Activated T-helper 2 cell treated with anti-CD3 and anti-CD28 coated beads, Interferon-gamma antibody, Interleukin-2, Interleukin-4, amounts not matched to agents 10 μg/mL and 5 μg/mL and 100 μg/mL, durations not matched to agents 14 hours and 24 hours and 36 hours (primary cell): Measurements from ENCODE around the gene ABCC3. TPM values are rescaled to one million over a fixed set of nuclear protein-coding genes. Genes with fewer than 3 reads are reported as not detected.

Experiments
- DNase-seq: peaks from one replicate; pipeline ENCODE4 v3.0.0; 2021; ENCODE audit warnings: low spot score
- H3K27ac Mint-ChIP-seq: one replicate; pipeline ENCODE4 v1.8.0; 2021; ENCODE audit warnings: mixed read lengths
- H3K27me3 Mint-ChIP-seq: one replicate; pipeline ENCODE4 v1.8.0; 2021; ENCODE audit warnings: low read depth, mixed read lengths
- H3K36me3 Mint-ChIP-seq: one replicate; pipeline ENCODE4 v1.8.0; 2021; ENCODE audit warnings: low read depth, mixed read lengths
- H3K4me1 Mint-ChIP-seq: one replicate; pipeline ENCODE4 v1.8.0; 2021; ENCODE audit warnings: low read depth, mixed read lengths
- H3K4me3 Mint-ChIP-seq: one replicate; pipeline ENCODE4 v1.8.0; 2021; ENCODE audit warnings: low read depth, mild to moderate bottlenecking, moderate library complexity, mixed read lengths
- H3K9me3 Mint-ChIP-seq: one replicate; pipeline ENCODE4 v1.8.0; 2021; ENCODE audit warnings: mixed read lengths
- intact Hi-C: fragments of 100-400 bp; cut with micrococcal nuclease; formaldehyde crosslinking; loops from one replicate; pipeline ENCODE4 v1.15.1; 2023
- total RNA-seq: library from RNA; stranded (reverse); gene quantifications from 2 replicates; pipeline ENCODE4 v1.2.3, GENCODE V29; 2022

Gene ABCC3
- total RNA-seq, 1 donor from 2014 or later, result not detected

DNA sequence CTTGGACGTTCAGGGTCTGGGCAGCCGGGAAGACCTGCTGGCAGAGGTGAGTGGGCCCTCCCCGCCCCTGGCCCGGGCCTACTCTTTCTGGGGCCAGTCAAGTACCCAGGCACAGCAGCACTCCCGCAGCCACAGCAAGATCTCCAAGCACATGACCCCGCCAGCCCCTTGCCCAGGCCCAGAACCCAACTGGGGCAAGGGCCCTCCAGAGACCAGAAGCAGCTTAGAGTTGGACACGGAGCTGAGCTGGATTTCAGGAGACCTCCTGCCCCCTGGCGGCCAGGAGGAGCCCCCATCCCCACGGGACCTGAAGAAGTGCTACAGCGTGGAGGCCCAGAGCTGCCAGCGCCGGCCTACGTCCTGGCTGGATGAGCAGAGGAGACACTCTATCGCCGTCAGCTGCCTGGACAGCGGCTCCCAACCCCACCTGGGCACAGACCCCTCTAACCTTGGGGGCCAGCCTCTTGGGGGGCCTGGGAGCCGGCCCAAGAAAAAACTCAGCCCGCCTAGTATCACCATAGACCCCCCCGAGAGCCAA lies 8.6 kb upstream of the ABCC3 start:
- intact Hi-C loops, result loop anchor here (1.0 to 5.0 kb wide), 2 partner anchors 79 to 144 kb away; partner anchors contain the start of gene SPATA20
- H3K27ac Mint-ChIP-seq, result no peak overlapping the region
- H3K9me3 Mint-ChIP-seq, result no peaks in the 10 kb centered on the region
- H3K4me1 Mint-ChIP-seq, result peaks cover 4% of the 10 kb centered on the region
- H3K36me3 Mint-ChIP-seq, result no peaks in the 10 kb centered on the region
- peak; percentile 40 for DNase-seq
- no peak overlapping the region for H3K4me3 Mint-ChIP-seq
- H3K27me3 Mint-ChIP-seq, result peaks cover 32% of the 10 kb centered on the region

GRCh38 chr17:50627036-50627781 lies 7.5 kb upstream of the ABCC3 start:
- Mint-ChIP-seq H3K27me3 (peaks cover 34% of the 10 kb centered on the region), H3K9me3 (no peaks in the 10 kb centered on the region), H3K36me3 (no peaks in the 10 kb centered on the region), H3K27ac (no peak overlapping the region), H3K4me3 (no peak overlapping the region), H3K4me1 (peaks cover 4% of the 10 kb centered on the region)
- intact Hi-C loops, result loop anchor here (5.0 kb wide), 1 partner anchor 145 kb away; no protein-coding TSS in a partner anchor
- DNase-seq, result no peak

GRCh38 chr17:50627782-50628601 lies 6.7 kb upstream of the ABCC3 start:
- no peaks in the 10 kb centered on the region for H3K9me3 Mint-ChIP-seq
- H3K36me3 Mint-ChIP-seq, result no peaks in the 10 kb centered on the region
- H3K4me3 Mint-ChIP-seq, result no peak overlapping the region
- no peak for DNase-seq
- intact Hi-C loops, result loop anchor here (5.0 kb wide), 1 partner anchor 146 kb away; no protein-coding TSS in a partner anchor
- H3K27ac Mint-ChIP-seq, result no peak overlapping the region
- peaks cover 4% of the 10 kb centered on the region for H3K4me1 Mint-ChIP-seq
- H3K27me3 Mint-ChIP-seq, result peaks cover 39% of the 10 kb centered on the region

- Mint-ChIP-seq H3K27me3 (peaks cover 54% of the 10 kb centered on the region), H3K27ac (no peak overlapping the region), H3K9me3 (no peaks in the 10 kb centered on the region), H3K4me3 (no peak overlapping the region), H3K4me1 (peaks cover 4% of the 10 kb centered on the region), H3K36me3 (no peaks in the 10 kb centered on the region)
- intact Hi-C loops, result loop anchor here (5.0 kb wide), 2 partner anchors 67 to 148 kb away; no protein-coding TSS in a partner anchor
- no peak for DNase-seq
Observed at GRCh38 chr17:50629902-50630301, 4.8 kb upstream of the ABCC3 start.

DNA sequence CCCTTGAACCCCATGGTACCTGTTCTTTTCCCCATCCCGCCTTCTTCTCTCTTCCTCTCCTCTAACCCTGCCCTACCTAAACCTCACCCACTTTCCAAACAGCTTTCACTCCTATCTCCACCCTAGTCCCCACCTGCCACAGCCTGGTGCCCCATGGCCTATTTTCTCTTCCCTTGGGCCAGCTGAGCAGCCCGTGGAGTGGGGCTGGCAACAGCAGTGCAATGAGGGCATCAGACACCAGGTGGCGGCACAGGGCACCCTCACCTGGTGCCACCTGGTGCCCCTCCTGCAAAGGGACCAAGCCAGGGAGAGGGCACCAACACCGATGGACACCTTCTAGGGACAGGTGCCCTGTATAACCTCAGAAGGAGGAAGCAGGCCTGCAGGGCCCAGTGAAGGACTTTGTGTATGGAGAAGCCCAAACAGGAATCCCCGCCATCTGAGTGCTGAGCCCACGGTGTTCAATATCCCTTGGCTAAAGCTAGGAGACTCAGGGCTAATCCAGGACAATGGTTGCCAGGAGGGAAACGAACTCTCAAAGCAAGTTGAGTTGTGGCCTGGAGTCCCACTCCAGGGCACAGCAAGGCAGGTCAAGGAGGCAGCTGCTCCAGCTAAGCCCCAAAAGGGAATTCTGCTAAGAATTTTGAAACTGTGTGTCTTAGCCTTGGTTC lies 4.0 kb upstream of the ABCC3 start:
- intact Hi-C loops, result loop anchor here (5.0 kb wide), 1 partner anchor 67 kb away; no protein-coding TSS in a partner anchor
- no peak overlapping the region for H3K27ac Mint-ChIP-seq
- H3K36me3 Mint-ChIP-seq, result no peaks in the 10 kb centered on the region
- H3K4me3 Mint-ChIP-seq, result no peak overlapping the region
- peaks cover 55% of the 10 kb centered on the region for H3K27me3 Mint-ChIP-seq
- no peaks in the 10 kb centered on the region for H3K9me3 Mint-ChIP-seq
- H3K4me1 Mint-ChIP-seq, result peaks cover 4% of the 10 kb centered on the region
- peak; percentile 39 for DNase-seq

DNA sequence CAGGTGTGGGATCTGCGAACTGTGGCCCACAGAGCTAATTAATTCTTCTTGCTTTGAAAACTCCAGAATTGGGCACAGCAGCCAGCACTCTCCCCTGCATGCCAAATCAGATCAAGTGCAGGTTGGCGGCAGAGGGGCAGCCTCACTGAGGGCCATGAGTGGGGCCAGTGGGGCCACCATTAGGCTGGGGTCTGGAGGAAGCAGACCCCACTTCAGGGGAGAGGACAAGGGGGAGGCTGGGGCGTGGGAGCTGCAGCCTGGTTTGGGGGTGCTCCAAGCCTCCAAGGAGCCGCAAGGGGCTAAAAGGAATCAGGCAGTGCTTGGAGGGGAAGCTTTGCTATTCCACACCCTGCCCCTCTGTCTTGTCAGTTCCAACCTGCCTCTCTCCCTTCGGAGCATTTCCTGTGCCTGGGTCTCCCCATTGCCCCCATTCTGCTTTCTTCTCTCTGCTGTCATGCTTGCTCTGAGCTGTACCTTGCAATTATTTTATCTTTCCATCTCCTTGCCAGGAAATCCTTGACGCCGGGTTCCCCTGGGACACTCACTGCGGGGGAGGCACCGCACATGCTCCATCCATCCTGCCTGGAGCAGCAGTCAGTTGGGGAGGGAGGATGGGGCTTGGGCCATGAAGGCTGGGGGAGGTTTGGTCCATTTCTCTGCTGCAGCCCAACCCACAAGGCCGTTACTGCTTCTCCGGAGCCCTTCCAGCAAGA lies 3.3 kb upstream of the ABCC3 start:
- Mint-ChIP-seq H3K27ac (no peak overlapping the region), H3K27me3 (peaks cover 60% of the 10 kb centered on the region), H3K36me3 (no peaks in the 10 kb centered on the region)

GRCh38 chr17:50631908-50632571 lies 2.6 kb upstream of the ABCC3 start:
- H3K27ac Mint-ChIP-seq, result no peak overlapping the region
- H3K4me1 Mint-ChIP-seq, result peaks cover 4% of the 10 kb centered on the region
- no peaks in the 10 kb centered on the region for H3K36me3 Mint-ChIP-seq
- intact Hi-C loops, result loop anchor here (5.0 kb wide), 1 partner anchor 65 kb away; no protein-coding TSS in a partner anchor
- H3K4me3 Mint-ChIP-seq, result no peak overlapping the region
- H3K27me3 Mint-ChIP-seq, result peaks cover 65% of the 10 kb centered on the region
- H3K9me3 Mint-ChIP-seq, result no peaks in the 10 kb centered on the region
- DNase-seq, result no peak

More for the DNA sequence above, 3.3 kb upstream of the ABCC3 start:
- H3K4me3 Mint-ChIP-seq, result no peak overlapping the region
- intact Hi-C loops, result loop anchor here (5.0 kb wide), 1 partner anchor 66 kb away; no protein-coding TSS in a partner anchor
- peaks cover 4% of the 10 kb centered on the region for H3K4me1 Mint-ChIP-seq
- H3K9me3 Mint-ChIP-seq, result no peaks in the 10 kb centered on the region
- DNase-seq, result no peak

GRCh38 chr17:50632637-50633036 lies 2.0 kb upstream of the ABCC3 start:
- Mint-ChIP-seq H3K27me3 (peaks cover 67% of the 10 kb centered on the region), H3K36me3 (no peaks in the 10 kb centered on the region), H3K27ac (no peak overlapping the region), H3K4me1 (peaks cover 4% of the 10 kb centered on the region), H3K4me3 (no peak overlapping the region), H3K9me3 (no peaks in the 10 kb centered on the region)
- intact Hi-C loops, result loop anchor here (5.0 kb wide), 1 partner anchor 65 kb away; no protein-coding TSS in a partner anchor
- no peak for DNase-seq

DNA sequence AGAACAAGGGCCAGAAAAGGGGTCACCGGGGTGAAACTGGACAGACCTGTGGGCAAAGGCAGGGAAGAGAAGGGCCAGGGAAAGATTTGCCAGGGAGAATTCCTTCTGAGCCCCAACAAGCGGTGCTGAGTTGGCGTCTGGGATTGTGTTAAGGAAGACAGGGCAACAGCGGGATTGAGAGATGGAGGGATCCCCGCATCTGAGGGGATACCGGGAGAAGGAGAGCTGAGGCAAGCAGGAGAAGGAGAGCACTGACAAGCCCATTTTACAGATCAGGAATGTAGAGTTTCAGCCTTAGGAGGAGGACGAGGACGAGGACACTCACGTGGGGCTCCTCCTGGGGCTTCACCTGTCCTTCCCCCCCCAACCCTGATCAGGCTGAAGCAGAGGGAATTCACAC lies 998 bp upstream of the ABCC3 start:
- Mint-ChIP-seq H3K4me3 (no peak overlapping the region), H3K9me3 (no peaks in the 10 kb centered on the region), H3K36me3 (no peaks in the 10 kb centered on the region), H3K27me3 (peaks cover 68% of the 10 kb centered on the region), H3K27ac (no peak overlapping the region), H3K4me1 (peaks cover 1% of the 10 kb centered on the region)
- DNase-seq, result no peak
- intact Hi-C loops, result loop anchor here (5.0 kb wide), 1 partner anchor 64 kb away; no protein-coding TSS in a partner anchor

GRCh38 chr17:50634915-50635731 lies 442 bp downstream of the ABCC3 start:
- Mint-ChIP-seq H3K27ac (no peak overlapping the region), H3K4me3 (no peak overlapping the region), H3K9me3 (no peaks in the 10 kb centered on the region), H3K27me3 (peaks cover 64% of the 10 kb centered on the region), H3K4me1 (peaks cover 1% of the 10 kb centered on the region), H3K36me3 (no peaks in the 10 kb centered on the region)
- intact Hi-C loops, result loop anchor here (5.0 kb wide), 1 partner anchor 62 kb away; no protein-coding TSS in a partner anchor
- no peak for DNase-seq

GRCh38 chr17:50635732-50635981 lies 976 bp downstream of the ABCC3 start:
- Mint-ChIP-seq H3K27me3 (peaks cover 61% of the 10 kb centered on the region), H3K27ac (no peak overlapping the region), H3K4me1 (no peaks in the 10 kb centered on the region), H3K9me3 (no peaks in the 10 kb centered on the region), H3K4me3 (no peak overlapping the region), H3K36me3 (no peaks in the 10 kb centered on the region)
- DNase-seq, result no peak
- intact Hi-C loops, result no loop called here
